Measurements from ENCODE around the gene ACSS2.

DNA sequence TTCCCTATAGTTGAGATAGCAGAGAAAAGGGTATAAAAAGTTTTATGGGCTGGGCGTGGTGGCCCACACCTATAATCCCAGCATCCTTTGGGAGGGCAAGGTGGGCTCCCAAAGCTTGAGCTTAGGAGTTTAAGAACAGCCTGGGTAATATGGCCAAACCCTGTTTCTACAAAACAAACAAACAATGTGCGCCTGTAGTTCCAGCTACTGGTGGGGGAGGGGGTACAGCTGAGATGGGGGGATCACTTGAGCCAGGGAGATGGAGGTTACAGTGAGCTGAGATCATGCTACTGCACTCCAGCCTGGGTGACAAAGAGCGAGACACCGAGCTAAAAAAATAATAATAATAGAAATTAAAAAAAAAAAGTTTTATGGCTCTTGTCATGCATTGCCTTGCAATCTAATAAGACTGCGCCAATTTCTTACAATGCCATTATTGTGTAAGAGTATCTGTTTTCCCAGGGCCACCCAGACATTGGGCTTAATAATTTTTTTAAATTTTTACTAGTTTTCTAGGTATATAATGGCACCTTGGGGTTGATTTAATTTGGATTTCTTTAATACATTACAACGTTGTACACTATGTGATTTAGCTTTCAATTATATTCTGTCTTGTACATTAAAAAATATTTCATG, 3.9 kb downstream of the ACSS2 start:
- TF ChIP-seq PPARA (CRISPR knock-in tag; IDR thresholded peaks at IDR 0.05; ENCODE audit: borderline replicate concordance) (no peak), RARB (CRISPR knock-in tag; IDR thresholded peaks at IDR 0.05) (no peak), SNAI2 (CRISPR knock-in tag; IDR thresholded peaks at IDR 0.05) (no peak)

Data from SK-N-SH treated with all-trans-retinoic acid at 6 μM for 48 hours (cell line).